Central memory CD8-positive, alpha-beta T cell (primary cell): ENCODE results near the gene ACAP3.

Experiments used
- ATAC-seq: fragments of 150-1000 bp; cut with Tn5 transposase; replicated peaks from 2 replicates; pipeline ENCODE4 v1.10.0; 2022; ENCODE audit warnings: mild to moderate bottlenecking, moderate FRiP score, moderate number of reproducible peaks; ENCODE audit not compliant: poor library complexity, severe bottlenecking; ENCODE audit errors: extremely low read depth
- DNase-seq, 2 donors: peaks; one replicate each; pipeline ENCODE4 v3.0.0; 2021; ENCODE audit warnings: low spot score in 2 of 2
- H3K27ac Mint-ChIP-seq: one replicate; pipeline ENCODE4 v1.8.0; 2022; ENCODE audit warnings: low read depth, mild to moderate bottlenecking, moderate library complexity, mixed read lengths
- H3K27me3 Mint-ChIP-seq: one replicate; pipeline ENCODE4 v1.8.0; 2022; ENCODE audit warnings: mixed read lengths
- H3K36me3 Mint-ChIP-seq: one replicate; pipeline ENCODE4 v1.8.0; 2022; ENCODE audit warnings: mild to moderate bottlenecking, moderate library complexity, mixed read lengths; ENCODE audit not compliant: insufficient read depth
- H3K4me1 Mint-ChIP-seq: one replicate; pipeline ENCODE4 v1.8.0; 2022; ENCODE audit warnings: mixed read lengths
- H3K4me3 Mint-ChIP-seq: one replicate; pipeline ENCODE4 v1.8.0; 2022; ENCODE audit warnings: mild to moderate bottlenecking, moderate library complexity, mixed read lengths
- H3K9me3 Mint-ChIP-seq: one replicate; pipeline ENCODE4 v1.8.0; 2022; ENCODE audit warnings: mixed read lengths

The ACAP3 gene, protein sequence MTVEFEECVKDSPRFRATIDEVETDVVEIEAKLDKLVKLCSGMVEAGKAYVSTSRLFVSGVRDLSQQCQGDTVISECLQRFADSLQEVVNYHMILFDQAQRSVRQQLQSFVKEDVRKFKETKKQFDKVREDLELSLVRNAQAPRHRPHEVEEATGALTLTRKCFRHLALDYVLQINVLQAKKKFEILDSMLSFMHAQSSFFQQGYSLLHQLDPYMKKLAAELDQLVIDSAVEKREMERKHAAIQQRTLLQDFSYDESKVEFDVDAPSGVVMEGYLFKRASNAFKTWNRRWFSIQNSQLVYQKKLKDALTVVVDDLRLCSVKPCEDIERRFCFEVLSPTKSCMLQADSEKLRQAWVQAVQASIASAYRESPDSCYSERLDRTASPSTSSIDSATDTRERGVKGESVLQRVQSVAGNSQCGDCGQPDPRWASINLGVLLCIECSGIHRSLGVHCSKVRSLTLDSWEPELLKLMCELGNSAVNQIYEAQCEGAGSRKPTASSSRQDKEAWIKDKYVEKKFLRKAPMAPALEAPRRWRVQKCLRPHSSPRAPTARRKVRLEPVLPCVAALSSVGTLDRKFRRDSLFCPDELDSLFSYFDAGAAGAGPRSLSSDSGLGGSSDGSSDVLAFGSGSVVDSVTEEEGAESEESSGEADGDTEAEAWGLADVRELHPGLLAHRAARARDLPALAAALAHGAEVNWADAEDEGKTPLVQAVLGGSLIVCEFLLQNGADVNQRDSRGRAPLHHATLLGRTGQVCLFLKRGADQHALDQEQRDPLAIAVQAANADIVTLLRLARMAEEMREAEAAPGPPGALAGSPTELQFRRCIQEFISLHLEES

DNA sequence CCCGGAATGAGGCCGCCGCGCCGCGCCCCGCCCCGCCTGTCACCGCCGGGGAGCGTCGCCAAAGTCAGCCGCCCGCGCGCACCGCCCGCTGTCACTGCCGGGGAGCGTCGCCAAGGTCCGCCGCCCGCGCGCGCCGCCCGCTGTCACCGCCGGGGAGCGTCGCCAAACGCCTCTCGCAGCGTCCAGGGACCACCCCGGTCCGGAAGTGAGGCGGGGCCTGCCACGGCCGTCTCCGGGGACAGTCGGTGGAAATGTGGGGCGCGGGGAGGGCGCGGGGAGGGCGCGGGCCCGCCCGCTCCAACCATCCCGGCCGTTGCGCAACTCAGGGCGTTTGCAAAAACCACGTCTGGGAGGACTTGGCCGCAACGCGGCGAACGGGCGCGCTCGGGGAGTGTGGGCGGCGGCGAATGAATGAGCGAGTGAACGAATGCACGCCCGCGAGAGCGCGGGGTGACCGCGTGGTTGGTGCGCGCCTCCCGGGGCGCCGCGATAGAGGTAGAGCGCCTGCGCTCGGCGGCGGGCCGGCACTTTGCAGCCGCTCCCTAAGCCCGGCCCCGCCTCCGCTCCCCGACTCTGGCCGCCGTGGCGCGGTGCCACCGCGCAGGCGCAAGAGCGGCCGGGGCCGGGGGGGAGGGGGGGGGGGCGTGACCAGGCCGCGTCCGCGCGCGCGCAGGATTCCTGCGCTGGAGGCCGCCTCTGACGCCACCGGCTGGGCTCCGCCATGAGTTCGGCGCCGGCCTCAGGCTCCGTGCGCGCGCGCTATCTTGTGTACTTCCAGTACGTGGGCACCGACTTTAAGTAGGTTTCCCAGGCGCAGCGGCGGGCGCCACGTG lies at the start of gene ACAP3, which contains the start of gene PUSL1:
ACAP3 (minus strand) TSS at position 8 of the 833 bp plus-strand sequence. CDS start 115 bp downstream, outside the sequence.
PUSL1 (plus strand) TSS at position 675 of the 833 bp plus-strand sequence; CDS start at position 722, 47 bp downstream.
- Mint-ChIP-seq H3K27ac (peak within 1 kb of the TSS; percentile 80), H3K4me1 (peaks cover 16% of the 10 kb centered on the region), H3K4me3 (peak within 1 kb of the TSS; percentile 84), H3K9me3 (no peaks in the 10 kb centered on the region), H3K36me3 (peaks cover 22% of the 10 kb centered on the region), H3K27me3 (no peaks in the 10 kb centered on the region)
- DNase-seq (peak; percentile 83 to 87), ATAC-seq (peak; percentile 70)

DNA sequence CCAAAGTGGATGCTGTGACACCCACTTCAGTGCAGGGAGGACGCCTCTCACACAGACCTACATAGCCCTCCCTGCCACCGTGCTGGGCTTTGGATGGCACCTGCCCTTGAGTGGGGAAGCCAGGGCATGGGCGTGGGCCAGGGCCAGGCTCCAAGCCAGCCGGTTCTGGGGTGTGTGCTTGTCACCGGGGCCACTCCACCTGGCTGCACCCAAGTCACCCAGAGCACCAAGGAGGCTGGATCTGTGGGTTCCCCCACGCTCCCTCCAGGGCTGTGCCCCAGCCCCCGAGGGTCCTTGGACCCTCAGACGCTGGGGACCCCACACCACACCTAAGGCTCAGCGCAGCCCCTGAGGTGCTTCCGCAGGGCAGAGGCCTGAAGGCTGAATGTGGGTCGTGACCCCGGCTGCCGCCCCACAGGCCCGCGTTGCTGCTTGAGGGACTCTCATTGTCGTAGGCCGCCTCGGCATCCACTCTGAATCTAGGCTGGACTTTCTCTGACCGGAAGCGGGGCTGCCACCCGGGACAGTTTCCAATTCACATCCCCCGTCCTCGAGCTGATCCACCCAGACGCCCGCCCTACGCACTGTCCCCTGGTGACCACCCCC lies 49.2 kb upstream of the ACAP3 start:
- Mint-ChIP-seq H3K36me3 (peaks cover 2% of the 10 kb centered on the region), H3K4me3 (no peak overlapping the region), H3K27ac (no peak overlapping the region), H3K4me1 (peaks cover 16% of the 10 kb centered on the region), H3K9me3 (no peaks in the 10 kb centered on the region), H3K27me3 (peaks cover 50% of the 10 kb centered on the region)
- DNase-seq (no peak), ATAC-seq (no peak)

DNA sequence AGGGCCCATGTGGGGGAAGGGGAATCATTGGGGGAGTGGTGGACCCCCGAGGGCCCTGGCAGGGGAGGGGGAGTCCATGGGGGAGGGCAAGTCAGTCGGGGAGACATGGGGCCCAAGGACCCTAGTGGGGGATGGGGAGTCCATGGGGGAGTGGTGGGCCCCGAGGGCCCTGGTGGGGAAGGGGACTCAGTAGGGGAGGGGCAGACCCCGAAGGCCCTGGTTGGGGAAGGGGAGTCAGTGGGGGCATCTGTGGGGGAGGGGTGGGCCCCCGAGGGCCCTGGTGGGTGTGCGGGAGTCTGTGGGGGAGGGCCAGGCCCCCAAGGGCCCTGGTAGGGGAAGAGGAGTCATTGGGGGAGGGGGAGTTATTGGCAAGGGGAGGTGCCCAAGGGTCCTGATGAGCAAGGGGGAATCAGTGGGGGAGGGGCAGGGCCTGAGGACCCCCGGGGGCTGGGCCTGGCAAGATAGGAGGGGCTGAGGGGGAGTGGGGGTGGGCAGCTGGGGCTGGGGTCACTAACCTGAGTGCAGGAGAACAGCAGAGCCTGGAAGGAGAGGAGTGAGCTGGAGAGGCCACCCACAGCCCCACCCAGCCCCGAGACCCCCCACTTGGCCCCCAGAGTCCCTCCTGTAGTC lies 48.6 kb upstream of the ACAP3 start:
- H3K36me3 Mint-ChIP-seq, result peaks cover 2% of the 10 kb centered on the region
- peaks cover 49% of the 10 kb centered on the region for H3K27me3 Mint-ChIP-seq
- peaks cover 17% of the 10 kb centered on the region for H3K4me1 Mint-ChIP-seq
- no peaks in the 10 kb centered on the region for H3K9me3 Mint-ChIP-seq
- H3K4me3 Mint-ChIP-seq, result no peak overlapping the region
- no peak for ATAC-seq
- DNase-seq, result no peak
- H3K27ac Mint-ChIP-seq, result no peak overlapping the region

DNA sequence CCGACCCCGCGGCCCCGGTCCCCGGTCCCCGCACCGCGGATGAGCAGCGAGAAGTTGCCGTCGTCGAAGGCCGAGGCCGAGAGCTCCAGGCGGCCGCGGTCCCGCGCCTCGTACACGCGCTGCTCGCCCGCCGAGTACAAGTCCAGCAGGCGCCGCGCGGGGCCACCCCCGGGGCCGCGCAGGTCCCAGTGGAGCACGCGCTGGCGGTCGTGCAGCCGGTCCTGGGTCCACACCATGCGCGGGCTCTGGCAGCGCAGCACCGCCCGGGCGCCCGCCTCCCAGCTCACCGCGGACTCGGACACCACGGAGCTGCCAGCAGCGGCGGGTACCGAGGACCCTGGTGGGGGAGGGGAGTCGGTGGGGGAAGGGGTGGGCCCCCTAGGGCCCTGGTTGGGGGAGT lies 47.7 kb upstream of the ACAP3 start:
- Mint-ChIP-seq H3K36me3 (peaks cover 2% of the 10 kb centered on the region), H3K9me3 (no peaks in the 10 kb centered on the region), H3K27ac (no peak overlapping the region), H3K4me3 (no peak overlapping the region), H3K27me3 (peaks cover 41% of the 10 kb centered on the region), H3K4me1 (peaks cover 12% of the 10 kb centered on the region)
- DNase-seq (no peak), ATAC-seq (no peak)

DNA sequence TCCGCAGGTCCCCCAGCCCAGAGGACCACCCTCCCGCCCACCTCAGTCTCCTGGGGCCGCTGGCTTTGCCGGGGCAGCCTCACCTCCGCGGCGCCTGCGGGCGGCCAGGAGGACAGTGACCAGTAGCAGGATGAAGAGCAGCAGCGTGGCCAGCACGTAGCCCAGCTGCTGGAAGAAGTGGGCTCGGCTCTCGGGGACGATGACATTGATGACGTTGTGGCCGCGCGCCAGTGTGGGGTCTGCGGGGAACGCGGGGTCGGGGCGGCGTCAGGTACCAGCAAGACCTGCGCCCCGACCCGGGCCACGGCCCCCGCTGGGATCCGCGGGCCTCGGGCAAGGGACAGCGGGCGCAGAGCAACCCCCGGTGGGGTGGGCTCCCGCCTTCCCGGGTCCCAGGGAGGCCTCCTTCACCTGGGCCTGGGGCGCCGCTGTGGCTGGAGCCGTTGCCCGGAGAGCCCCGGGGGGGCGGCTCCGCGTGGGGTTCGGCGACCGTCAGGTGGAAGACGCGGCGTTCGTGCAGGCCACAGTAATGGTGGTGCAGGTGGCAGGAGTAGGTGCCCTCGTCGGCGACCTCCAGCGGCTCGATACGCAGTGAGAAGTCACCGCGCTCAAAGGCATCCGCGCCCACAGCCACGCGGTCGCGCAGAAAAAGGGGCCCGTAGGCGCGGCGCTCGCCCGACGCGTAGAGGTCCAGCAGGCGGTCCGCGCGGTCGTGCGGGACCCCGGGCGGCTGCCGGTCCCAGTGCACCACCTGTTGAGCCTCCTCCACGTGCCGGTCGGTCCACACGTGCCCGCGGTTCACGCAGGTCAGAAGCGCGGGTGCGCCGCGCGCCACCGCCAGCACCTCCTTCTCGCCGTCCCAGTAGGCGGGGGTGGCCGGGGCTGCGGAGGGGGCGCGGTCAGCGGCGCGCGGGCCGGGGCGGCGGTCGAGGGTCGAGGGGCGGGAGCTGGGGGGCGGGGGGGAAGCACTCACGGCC lies 46.8 kb upstream of the ACAP3 start:
- peaks cover 12% of the 10 kb centered on the region for H3K4me1 Mint-ChIP-seq
- no peak overlapping the region for H3K4me3 Mint-ChIP-seq
- no peak overlapping the region for H3K27ac Mint-ChIP-seq
- peaks cover 2% of the 10 kb centered on the region for H3K36me3 Mint-ChIP-seq
- ATAC-seq, result peak; percentile 37
- no peaks in the 10 kb centered on the region for H3K9me3 Mint-ChIP-seq
- DNase-seq, result no peak
- peaks cover 41% of the 10 kb centered on the region for H3K27me3 Mint-ChIP-seq

DNA sequence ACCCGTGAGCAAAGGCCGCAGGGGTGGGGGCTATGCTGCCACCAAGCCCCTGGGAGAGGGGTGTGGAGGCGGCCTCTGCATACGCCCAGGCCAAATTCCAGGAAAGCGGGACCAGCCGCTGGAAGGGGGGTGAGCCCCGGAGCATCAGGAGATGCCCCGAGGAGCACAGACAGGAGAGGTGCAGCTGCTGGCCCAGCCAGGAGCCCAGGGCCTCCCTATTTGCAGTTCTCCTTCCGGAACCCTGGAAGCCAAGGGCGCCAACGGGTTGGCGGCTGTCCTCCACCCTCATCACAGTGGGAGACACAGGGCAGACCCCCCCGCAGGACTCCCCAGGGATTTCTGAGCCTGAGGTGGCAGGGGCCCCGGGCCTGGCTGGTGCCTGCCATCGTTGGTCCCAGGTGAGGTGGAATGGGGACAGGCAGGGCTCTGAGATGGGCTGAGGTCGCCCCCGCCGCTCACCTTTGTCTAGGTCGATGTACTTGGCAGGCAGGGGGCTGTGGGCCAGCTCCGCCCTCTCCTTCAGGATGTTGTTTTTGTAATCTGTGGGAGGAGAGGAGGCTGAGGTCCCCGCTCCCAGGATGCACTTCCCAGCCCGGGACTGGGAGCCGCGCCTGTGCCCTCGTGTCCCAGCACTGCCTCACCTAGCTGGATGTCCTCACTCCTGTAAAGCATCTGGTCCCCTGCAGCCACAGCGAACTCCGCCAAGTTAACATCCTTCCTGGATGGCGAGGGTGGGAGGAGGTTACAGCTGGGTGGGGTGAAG lies 45.8 kb upstream of the ACAP3 start:
- H3K36me3 Mint-ChIP-seq, result peaks cover 2% of the 10 kb centered on the region
- ATAC-seq (no peak), DNase-seq (no peak)
- no peak overlapping the region for H3K4me3 Mint-ChIP-seq
- no peak overlapping the region for H3K27ac Mint-ChIP-seq
- no peaks in the 10 kb centered on the region for H3K9me3 Mint-ChIP-seq
- H3K4me1 Mint-ChIP-seq, result peaks cover 7% of the 10 kb centered on the region
- peaks cover 31% of the 10 kb centered on the region for H3K27me3 Mint-ChIP-seq

DNA sequence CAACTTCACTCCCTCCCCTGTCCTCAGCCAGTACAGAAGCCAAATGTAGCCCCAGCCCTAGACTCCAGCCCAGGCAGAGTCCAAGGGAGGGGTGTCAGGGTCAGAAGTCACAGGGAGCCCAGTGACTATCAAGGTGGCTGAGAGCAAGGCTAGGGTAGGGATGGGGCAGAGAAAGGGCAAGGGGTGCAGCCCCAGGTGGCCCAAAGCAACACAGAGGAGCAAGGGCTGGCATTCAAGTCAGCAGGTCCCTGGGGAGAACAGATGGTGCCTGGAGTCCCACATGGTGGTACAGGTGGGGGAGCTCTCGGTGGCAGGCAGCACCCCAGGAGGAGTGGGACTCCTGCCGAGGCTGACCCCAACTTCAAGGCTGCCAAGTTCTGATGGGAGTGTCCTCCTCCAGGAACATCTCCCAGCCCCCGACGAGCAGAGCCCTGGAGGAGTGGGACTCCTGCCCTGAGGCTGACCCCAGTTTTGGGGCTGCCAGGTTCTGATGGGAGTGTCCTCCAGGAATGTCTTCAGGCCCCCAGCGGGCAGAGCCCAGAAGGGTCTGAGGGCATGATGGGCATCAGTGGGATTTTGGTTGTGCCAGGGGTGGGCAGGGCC lies 45.2 kb upstream of the ACAP3 start:
- no peaks in the 10 kb centered on the region for H3K9me3 Mint-ChIP-seq
- no peak overlapping the region for H3K27ac Mint-ChIP-seq

DNA sequence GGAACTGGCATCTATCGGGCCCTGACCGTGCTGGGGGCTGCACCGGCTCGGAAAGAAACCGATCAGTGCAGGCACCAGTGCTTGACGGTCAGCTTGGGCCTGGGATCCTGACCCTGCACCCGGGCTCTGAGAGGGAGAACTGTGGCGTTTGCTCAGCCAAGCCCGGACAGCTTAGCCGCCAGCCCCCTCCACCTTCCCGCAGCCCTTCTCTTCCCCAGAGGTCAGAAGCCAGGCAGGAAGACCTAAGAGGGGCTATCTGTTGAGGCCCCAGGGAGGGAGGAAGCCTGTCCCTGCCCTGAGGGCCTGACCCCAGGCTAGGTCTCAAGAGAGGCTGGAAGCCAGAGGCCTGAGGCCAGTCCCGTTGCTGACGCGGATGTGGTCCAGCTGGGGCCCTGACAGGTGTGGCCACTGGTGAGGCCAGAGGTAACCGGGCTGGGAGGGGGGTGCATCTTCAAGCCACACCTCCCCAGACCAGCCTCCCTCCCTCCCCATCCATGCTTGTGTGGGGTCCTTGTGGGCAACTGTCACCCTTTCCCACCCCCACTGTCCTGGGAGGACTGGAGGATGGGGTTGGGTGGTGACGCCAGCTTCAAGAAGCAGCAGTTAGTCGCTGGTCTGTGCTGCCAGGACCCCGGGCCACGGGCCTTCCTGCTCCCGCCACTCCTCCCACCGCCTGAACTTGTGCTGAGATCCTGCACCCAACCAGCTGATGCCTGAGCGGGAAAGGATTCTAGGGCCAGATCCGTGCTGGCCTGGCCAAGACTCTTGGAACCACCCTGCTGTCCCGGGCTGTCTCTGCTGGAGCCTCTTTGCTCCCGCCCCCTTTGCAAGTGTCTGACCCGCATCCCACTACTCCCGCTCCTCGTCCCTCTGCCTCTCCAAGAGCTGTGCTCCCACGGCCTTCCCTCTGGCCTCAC lies 44.0 kb upstream of the ACAP3 start:
- H3K27ac Mint-ChIP-seq, result no peak overlapping the region
- peak overlapping the region; percentile 75 for H3K4me3 Mint-ChIP-seq
- H3K4me1 Mint-ChIP-seq, result peaks cover 17% of the 10 kb centered on the region
- DNase-seq (no peak), ATAC-seq (no peak)
- peaks cover 15% of the 10 kb centered on the region for H3K27me3 Mint-ChIP-seq
- H3K9me3 Mint-ChIP-seq, result no peaks in the 10 kb centered on the region
- H3K36me3 Mint-ChIP-seq, result peaks cover 3% of the 10 kb centered on the region

More for the DNA sequence above, 45.2 kb upstream of the ACAP3 start:
- Mint-ChIP-seq H3K4me1 (peaks cover 7% of the 10 kb centered on the region), H3K4me3 (peak overlapping the region; percentile 75), H3K27me3 (peaks cover 25% of the 10 kb centered on the region), H3K36me3 (peaks cover 3% of the 10 kb centered on the region)
- no peak for DNase-seq
- no peak for ATAC-seq

DNA sequence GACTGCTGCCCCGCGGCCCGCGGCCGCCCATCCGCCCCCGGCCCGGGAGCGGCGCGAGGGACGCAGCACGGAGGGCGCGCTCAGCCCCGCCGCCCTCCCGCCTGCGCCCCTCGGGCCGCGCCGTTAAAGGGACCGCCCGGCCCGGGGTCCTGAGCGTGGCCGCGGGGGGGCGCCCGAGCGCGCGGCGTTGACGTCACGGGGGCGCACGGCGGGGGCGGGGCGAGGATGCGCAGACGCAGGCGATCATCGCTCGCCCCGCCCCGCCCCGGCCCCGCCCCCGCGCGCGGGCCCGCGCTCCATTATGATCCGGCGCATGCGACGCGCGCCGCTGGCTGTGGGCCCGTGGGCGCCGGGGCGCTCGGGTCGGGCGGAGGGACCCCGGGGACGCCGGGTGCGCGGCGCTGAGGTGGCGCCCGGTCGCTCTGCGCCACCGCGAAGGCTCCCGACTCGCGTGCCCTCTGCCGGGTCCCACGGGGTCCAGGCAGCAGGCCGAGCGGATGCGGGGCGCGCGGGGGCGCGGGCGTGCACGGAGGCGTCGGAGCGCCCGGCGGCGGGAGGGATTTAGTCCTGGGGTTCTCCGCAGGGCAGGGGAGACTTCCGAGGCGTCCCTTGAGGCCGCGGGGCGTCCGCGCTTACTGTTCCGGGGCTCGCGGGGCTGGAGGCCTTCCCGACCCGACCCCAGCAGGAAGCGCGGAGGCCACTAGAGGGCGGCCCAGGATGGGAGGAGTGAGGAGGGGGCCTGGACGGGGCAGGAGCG lies 41.7 kb upstream of the ACAP3 start, which contains the start of gene DVL1:
DVL1 (minus strand) TSS at position 163 of the 757 bp plus-strand sequence. CDS start 353 bp downstream, outside the sequence.
- H3K36me3 Mint-ChIP-seq, result peaks cover 3% of the 10 kb centered on the region
- H3K9me3 Mint-ChIP-seq, result no peaks in the 10 kb centered on the region
- peaks cover 15% of the 10 kb centered on the region for H3K27me3 Mint-ChIP-seq
- H3K27ac Mint-ChIP-seq, result no peak within 1 kb of the TSS
- H3K4me3 Mint-ChIP-seq, result peak within 1 kb of the TSS; percentile 73
- DNase-seq (peak; percentile 60 to 62), ATAC-seq (peak; percentile 78)
- peaks cover 21% of the 10 kb centered on the region for H3K4me1 Mint-ChIP-seq
